H1 (cell line): ENCODE results near the gene C2orf74. TPM values are rescaled to one million over a fixed set of nuclear protein-coding genes. Genes with fewer than 3 reads are reported as not detected.

Experiments used
- CTCF ChIA-PET: fragments of 300-600 bp; sonication (Branson Sonifier 250); formaldehyde crosslinking; loops from one replicate; lab custom pipeline; 2021; ENCODE audit not compliant: partially characterized antibody; lab: Charles Lee
- POLR2A ChIA-PET: fragments of 300-600 bp; sonication (Branson Sonifier 250); formaldehyde crosslinking; loops from one replicate; lab custom pipeline; 2021; ENCODE audit warnings: inconsistent platforms; ENCODE audit not compliant: partially characterized antibody; lab: Charles Lee
- DNase-seq, 2 experiments: peaks; one replicate each; pipeline versions ENCODE4 v3.0.0 to v3.0.0-alpha.2; 2010 to 2022; ENCODE audit warnings: low spot score in 2 of 2, low read depth in 1 of 2, mixed read lengths in 1 of 2
- FAIRE-seq: peaks from 2 replicates; lab custom pipeline; 2011; peaks lifted over from hg19 to GRCh38; lab: Jason Lieb, UNC
- H2AFZ ChIP-seq: 2 replicates; pipeline ENCODE4 v1.8.1; 2012; ENCODE audit warnings: low read length, inconsistent platforms
- H2AK5ac ChIP-seq: 2 replicates; pipeline ENCODE4 v1.6.1; 2013; ENCODE audit warnings: low read depth, low read length
- H2BK120ac ChIP-seq: replicated peaks from 2 replicates; pipeline ENCODE3; 2013; ENCODE audit warnings: low read depth, low read length, inconsistent platforms
- H2BK12ac ChIP-seq: 2 replicates; pipeline ENCODE4 v1.6.1; 2013; ENCODE audit warnings: low read depth, low read length
- H2BK15ac ChIP-seq: 2 replicates; pipeline ENCODE4 v1.6.1; 2013; ENCODE audit warnings: low read length
- H2BK20ac ChIP-seq: 2 replicates; pipeline ENCODE4 v1.6.1; 2013; ENCODE audit warnings: low read length
- H2BK5ac ChIP-seq: 2 replicates; pipeline ENCODE4 v1.6.1; 2013; ENCODE audit warnings: low read depth, low read length
- H3K14ac ChIP-seq: 2 replicates; pipeline ENCODE4 v1.6.1; 2013; ENCODE audit warnings: inconsistent platforms; ENCODE audit not compliant: insufficient read length
- H3K18ac ChIP-seq: 2 replicates; pipeline ENCODE4 v1.6.1; 2013; ENCODE audit warnings: low read length; ENCODE audit errors: extremely low read depth
- H3K23ac ChIP-seq: 2 replicates; pipeline ENCODE4 v1.6.1; 2013; ENCODE audit warnings: inconsistent platforms; ENCODE audit not compliant: insufficient read length
- H3K23me2 ChIP-seq: 2 replicates; pipeline ENCODE4 v1.6.1; 2013; ENCODE audit warnings: low read depth, low read length
- H3K27ac ChIP-seq: 2 replicates; pipeline ENCODE4 v1.6.1; 2011; ENCODE audit warnings: low read depth, low read length, inconsistent platforms
- H3K27me3 ChIP-seq, 4 experiments: replicated peaks in 1 of 4; 1 replicate in 1 of 4; 2 replicates in 3 of 4; pipeline versions ENCODE4 v1.6.1 to v1.8.1; 2011 to 2013; ENCODE audit warnings: low read length in 3 of 4, mild to moderate bottlenecking in 3 of 4, inconsistent platforms in 2 of 4, mixed read lengths in 2 of 4, moderate library complexity in 1 of 4; ENCODE audit not compliant: control insufficient read depth in 3 of 4, insufficient read depth in 3 of 4; ENCODE audit errors: extremely low read depth in 1 of 4
- H3K36me3 ChIP-seq, 4 experiments: 2 replicates each; pipeline versions ENCODE4 v1.6.1 to v1.8.1; 2011 to 2013; ENCODE audit warnings: mild to moderate bottlenecking in 4 of 4, low read length in 3 of 4, moderate library complexity in 2 of 4, control low read depth in 1 of 4, inconsistent platforms in 1 of 4; ENCODE audit not compliant: insufficient read depth in 4 of 4, control insufficient read depth in 2 of 4
- H3K4ac ChIP-seq: replicated peaks from 2 replicates; pipeline ENCODE3; 2013; ENCODE audit warnings: low read length, low read depth, mixed read lengths, inconsistent platforms; ENCODE audit not compliant: insufficient read length
- H3K4me1 ChIP-seq, 4 experiments: replicated peaks in 1 of 4; 1 replicate in 1 of 4; 2 replicates in 3 of 4; pipeline versions ENCODE4 v1.6.1 to v1.8.1; 2011 to 2013; ENCODE audit warnings: low read length in 3 of 4, inconsistent platforms in 2 of 4, mixed read lengths in 1 of 4; ENCODE audit not compliant: insufficient read depth in 4 of 4, control insufficient read depth in 3 of 4
- H3K4me2 ChIP-seq, 2 experiments: 2 replicates each; pipeline versions ENCODE4 v1.6.1 to v1.8.1; 2011 to 2013; ENCODE audit warnings: low read depth in 2 of 2, low read length in 2 of 2, control low read depth in 1 of 2, inconsistent platforms in 1 of 2, mild to moderate bottlenecking in 1 of 2; ENCODE audit not compliant: insufficient read depth in 1 of 2
- H3K4me3 ChIP-seq, 4 experiments: fragments of 200-600, 300-600 bp in 1 of 4; sonication (generic), shearing (Covaris generic), sonication (Bioruptor Twin) in 1 of 4; 2 replicates each; pipeline versions ENCODE4 v1.5.1 to v1.8.1; 2011 to 2016; ENCODE audit warnings: low read length in 4 of 4, low read depth in 3 of 4, control low read depth in 2 of 4, inconsistent platforms in 2 of 4, mild to moderate bottlenecking in 2 of 4, mixed read lengths in 1 of 4, moderate library complexity in 1 of 4; ENCODE audit not compliant: insufficient read depth in 2 of 4; ENCODE audit errors: extremely low read depth in 1 of 4
- H3K56ac ChIP-seq: replicated peaks from 2 replicates; pipeline ENCODE3; 2013; ENCODE audit warnings: low read depth, mild to moderate bottlenecking, mixed read lengths, low read length, inconsistent platforms; ENCODE audit not compliant: insufficient read length
- H3K79me1 ChIP-seq: 2 replicates; pipeline ENCODE4 v1.6.1; 2013; ENCODE audit warnings: low read depth, low read length, control low read depth
- H3K79me2 ChIP-seq, 2 experiments: 2 replicates each; pipeline versions ENCODE4 v1.6.1 to v1.8.1; 2012 to 2013; ENCODE audit warnings: low read length in 2 of 2, mild to moderate bottlenecking in 2 of 2, inconsistent platforms in 1 of 2; ENCODE audit not compliant: insufficient read depth in 2 of 2, control insufficient read depth in 1 of 2
- H3K9ac ChIP-seq, 4 experiments: replicated peaks in 1 of 4; 1 replicate in 1 of 4; 2 replicates in 3 of 4; pipeline versions ENCODE4 v1.6.1 to v1.8.1; 2011 to 2013; ENCODE audit warnings: low read depth in 3 of 4, low read length in 3 of 4, control low read depth in 2 of 4, mild to moderate bottlenecking in 2 of 4, moderate library complexity in 2 of 4, inconsistent platforms in 1 of 4; ENCODE audit errors: extremely low read depth in 1 of 4
- H3K9me3 ChIP-seq, 2 experiments: 2 replicates each; pipeline versions ENCODE4 v1.6.1 to v1.8.1; 2012 to 2013; ENCODE audit warnings: mild to moderate bottlenecking in 2 of 2, moderate library complexity in 2 of 2, control low read depth in 1 of 2, inconsistent platforms in 1 of 2, low read depth in 1 of 2, low read length in 1 of 2, mixed read lengths in 1 of 2; ENCODE audit not compliant: insufficient read depth in 2 of 2
- H4K20me1 ChIP-seq, 2 experiments: replicated peaks in 1 of 2; 2 replicates each; pipeline versions ENCODE3 to v1.8.1; 2011 to 2013; ENCODE audit warnings: inconsistent platforms in 2 of 2, low read length in 2 of 2, mild to moderate bottlenecking in 1 of 2; ENCODE audit not compliant: insufficient read depth in 2 of 2, control insufficient read depth in 1 of 2
- H4K5ac ChIP-seq: 2 replicates; pipeline ENCODE4 v1.6.1; 2013; ENCODE audit warnings: low read length, low read depth, mixed read lengths, inconsistent platforms; ENCODE audit not compliant: insufficient read length
- H4K8ac ChIP-seq: 2 replicates; pipeline ENCODE4 v1.8.0; 2013; ENCODE audit warnings: mild to moderate bottlenecking, moderate library complexity, low read length, inconsistent platforms; ENCODE audit not compliant: insufficient read depth; ENCODE audit errors: extremely low read depth
- H4K91ac ChIP-seq: replicated peaks from 2 replicates; pipeline ENCODE3; 2013; ENCODE audit warnings: low read length, mixed read lengths, inconsistent platforms; ENCODE audit not compliant: insufficient read length
- CBX8 ChIP-seq: fragments of 300-800, 300-1000 bp; sonication (generic); IDR thresholded peaks from 2 replicates; pipeline ENCODE4 v1.7.1; 2016; ENCODE audit warnings: low read depth, low read length, borderline replicate concordance
- CHD1 ChIP-seq: IDR thresholded peaks from 2 replicates; pipeline ENCODE4 v1.6.1; 2012; ENCODE audit warnings: low read depth, low read length, improper control_type of control experiment
- CHD2 ChIP-seq: IDR thresholded peaks from 2 replicates; pipeline ENCODE4 v1.6.1; 2012; ENCODE audit warnings: low read length, improper control_type of control experiment
- NRF1 ChIP-seq: IDR thresholded peaks from 2 replicates; pipeline ENCODE4 v1.6.1; 2011; ENCODE audit warnings: mild to moderate bottlenecking, low read depth, low read length, improper control_type of control experiment
- RFX5 ChIP-seq: IDR thresholded peaks from 2 replicates; pipeline ENCODE4 v1.6.1; 2011; ENCODE audit warnings: low read depth, low read length, improper control_type of control experiment, borderline replicate concordance
- RNF2 ChIP-seq: fragments of 200-900, 300-1000 bp; sonication (generic); IDR thresholded peaks from 2 replicates; pipeline ENCODE4 v1.7.1; 2016; ENCODE audit warnings: borderline replicate concordance, low read depth, mild to moderate bottlenecking, antibody characterized with exemption, low read length; ENCODE audit not compliant: poor library complexity, severe bottlenecking; ENCODE audit errors: missing control alignments
- SIN3A ChIP-seq, 2 experiments: IDR thresholded peaks in 1 of 2; conservative IDR thresholded peaks in 1 of 2; 2 replicates each; pipeline ENCODE4 v1.6.1; 2011 to 2012; ENCODE audit warnings: low read length in 2 of 2, improper control_type of control experiment in 1 of 2, low read depth in 1 of 2, mild to moderate bottlenecking in 1 of 2
- SIRT6 ChIP-seq: IDR thresholded peaks from one replicate; pipeline ENCODE4 v1.7.1; 2012; ENCODE audit warnings: low read length, inconsistent platforms
- SIX5 ChIP-seq: IDR thresholded peaks from 2 replicates; pipeline ENCODE4 v1.6.1; 2011; ENCODE audit warnings: mild to moderate bottlenecking, low read depth, low read length
- SP1 ChIP-seq: IDR thresholded peaks from 2 replicates; pipeline ENCODE4 v1.6.1; 2011; ENCODE audit warnings: low read depth, low read length
- TAF7 ChIP-seq: optimal IDR thresholded peaks from 2 replicates; pipeline ENCODE3; 2011; ENCODE audit warnings: low read depth, mild to moderate bottlenecking, inconsistent platforms, low read length, moderate library complexity, borderline replicate concordance
- TBP ChIP-seq: IDR thresholded peaks from 2 replicates; pipeline ENCODE4 v1.6.1; 2011; ENCODE audit warnings: low read depth, low read length, improper control_type of control experiment
- TCF12 ChIP-seq: IDR thresholded peaks from 2 replicates; pipeline ENCODE4 v1.6.1; 2011; ENCODE audit warnings: low read depth, mild to moderate bottlenecking, low read length
- ZNF274 ChIP-seq: IDR thresholded peaks from 2 replicates; pipeline ENCODE4 v1.7.0; 2012; ENCODE audit warnings: low read length, borderline replicate concordance; ENCODE audit errors: extremely low read depth
- WGBS, 2 experiments: shearing (Covaris generic) in 1 of 2; methylation state at CpG; one replicate each; pipeline versions ENCODE4 v1.1.6 to v1.1.7; 2013 to 2015; ENCODE audit warnings: low lambda C conversion rate in 2 of 2, mixed read lengths in 2 of 2, inconsistent platforms in 1 of 2, low coverage in 1 of 2, missing lambda C conversion rate in 1 of 2; ENCODE audit not compliant: insufficient replicate concordance in 2 of 2, insufficient coverage in 1 of 2, insufficient read length in 1 of 2; ENCODE audit errors: extremely low coverage in 1 of 2, missing lambda C conversion rate in 1 of 2; 5-methylcytosine and 5-hydroxymethylcytosine counted together
- polyA plus RNA-seq, 7 experiments: library from polyadenylated mRNA; depleted of rRNA in 3 of 7; stranded (reverse) in 5 of 7; unstranded in 2 of 7; fragments of >200 nt in 5 of 7; fragments of 200-250 nt in 2 of 7; gene quantifications; 1 replicate in 5 of 7; 2 replicates in 1 of 7; 4 replicates in 1 of 7; pipeline versions ENCODE4 v1.2.1 to v1.2.3, GENCODE V29; 2011 to 2013; ENCODE audit warnings: missing spikeins in 2 of 7, mixed read lengths in 2 of 7
- total RNA-seq: library from RNA; stranded (reverse); fragmentation: NEBNext Ultra II Directional; extraction: Animal tissue kit (Norgen Biotek cat#: 25700); gene quantifications from 2 replicates; pipeline ENCODE4 v1.2.1, GENCODE V29; 2021

C2orf74 gene
- total and polyA plus RNA-seq, 2 of the 8 experiments (the other 6 are each of a cell fraction or from before 2014, with no cell fraction given) = 2.6 to 9.3 TPM

DNA sequence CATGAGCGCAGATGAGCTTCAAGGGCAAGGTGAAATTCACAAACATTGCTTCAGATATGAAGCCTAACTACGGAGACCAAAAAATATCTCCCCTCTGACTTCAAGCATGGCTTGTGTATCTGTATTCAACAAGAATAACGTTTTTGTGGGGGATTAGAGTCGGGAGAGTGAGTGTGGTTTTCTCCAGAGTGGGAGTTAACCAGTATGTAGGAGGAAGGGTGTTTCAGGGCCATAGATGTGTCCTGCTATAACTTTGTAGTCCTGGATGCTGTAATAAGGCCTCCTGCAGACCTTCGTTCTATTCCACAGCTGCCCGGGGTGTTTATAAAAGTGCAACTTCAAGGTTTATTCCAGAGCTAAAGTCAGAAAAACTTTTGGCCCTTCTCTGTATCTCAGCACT, 12.9 kb upstream of the C2orf74 start:
- no peak for DNase-seq
- H3K4me3 ChIP-seq = no peak overlapping the region
- H3K56ac ChIP-seq = no peak overlapping the region
- no peaks in the 10 kb centered on the region; a peak in 1 of 4 replicates for H3K9me3 ChIP-seq
- H2BK20ac ChIP-seq = no peak overlapping the region
- 92% methylated on average over 6 of the region's 6 CpGs; no CpG with 5 or more reads in 1 of the 2 experiments for WGBS, 2 experiments
- no peak overlapping the region for H2BK12ac ChIP-seq
- H4K8ac ChIP-seq = no peak overlapping the region
- no peak overlapping the region for H2BK5ac ChIP-seq
- H2AK5ac ChIP-seq = no peak overlapping the region
- H2AFZ ChIP-seq = no peak overlapping the region
- no peak overlapping the region for H4K5ac ChIP-seq
- POLR2A ChIA-PET = no interaction called here
- no peaks in the 10 kb centered on the region for H3K79me1 ChIP-seq
- H3K4me2 ChIP-seq = no peak overlapping the region
- no peak overlapping the region for H3K18ac ChIP-seq
- no peak overlapping the region for H3K23ac ChIP-seq
- H3K14ac ChIP-seq = no peak overlapping the region
- peaks cover 0 to 10% (median 0%) of the 10 kb centered on the region in 4 experiments; a peak in 1 of 8 replicates for H3K36me3 ChIP-seq
- no peak overlapping the region for H3K27ac ChIP-seq
- H3K23me2 ChIP-seq = no peaks in the 10 kb centered on the region
- no peaks in the 10 kb centered on the region for H4K20me1 ChIP-seq
- no peak overlapping the region for H2BK15ac ChIP-seq
- H2BK120ac ChIP-seq = no peak overlapping the region
- no peak overlapping the region for H3K9ac ChIP-seq
- no peak overlapping the region for H4K91ac ChIP-seq
- H3K27me3 ChIP-seq = no peaks in the 10 kb centered on the region
- no peak overlapping the region for H3K4ac ChIP-seq
- no peaks in the 10 kb centered on the region for H3K4me1 ChIP-seq
- TF ChIP-seq CHD2 (no peak), RNF2 (no peak), TCF12 (no peak), SIX5 (no peak), CBX8 (no peak), SP1 (no peak), SIRT6 (no peak), NRF1 (no peak), RFX5 (no peak), SIN3A (conservative IDR thresholded peaks at IDR 0.05 in 1 of 2, IDR thresholded peaks at IDR 0.05 in 1 of 2; ENCODE audit: low read depth in 1 of 2, low read length in 2 of 2) (no peak), ZNF274 (no peak), TAF7 (no peak), TBP (no peak), CHD1 (no peak)
- TF ChIP-seq, all 59 proteins: peak for 0
- CTCF ChIA-PET = interaction anchor here (1.2 kb wide), 1 partner anchor 11 kb away, joined by 3 read pairs; no protein-coding TSS in a partner anchor
- no peak for FAIRE-seq
- no peaks in the 10 kb centered on the region for H3K79me2 ChIP-seq
